Activated CD4-positive, alpha-beta T cell treated with anti-CD3 and anti-CD28 coated beads, Interleukin-2, amount 50 U/mL, for 4 hours (primary cell): ENCODE data around the gene SPOCK1.
"Not testable (repeated sequence)": the region's sequence is repeated elsewhere in the genome, so short reads cannot be mapped to it uniquely, and the experiment has no call there.

Experiments
- DNase-seq, 2 experiments: peaks; one replicate each; pipeline ENCODE4 v3.0.0-alpha.2; 2020

SPOCK1 gene

GRCh38 chr5:137393196-137393993 is 105.7 kb downstream of the SPOCK1 start:
- no peak for DNase-seq

GRCh38 chr5:137392261-137392660 is 106.9 kb downstream of the SPOCK1 start:
- no peak for DNase-seq

DNA sequence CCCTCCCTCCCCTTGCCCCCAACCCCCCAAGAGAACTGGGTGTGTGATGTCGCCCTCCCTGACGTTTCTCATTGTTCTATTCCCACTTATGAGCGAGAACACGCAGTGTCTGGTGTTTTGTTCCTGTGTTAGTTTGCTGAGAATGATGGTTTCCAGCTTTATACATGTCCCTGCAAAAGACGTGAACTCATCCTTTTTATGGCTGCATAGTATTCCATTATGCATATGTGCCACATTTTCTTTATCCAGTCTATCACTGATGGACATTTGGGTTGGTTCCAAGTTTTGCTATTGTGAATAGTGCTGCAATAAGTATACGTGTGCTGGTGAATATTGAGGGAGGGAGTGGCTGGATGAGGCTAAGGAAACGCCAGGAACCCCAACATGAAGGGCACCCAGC is 108.1 kb downstream of the SPOCK1 start:
- not testable (repeated sequence) for DNase-seq

- no peak for DNase-seq
Observed at GRCh38 chr5:137389042-137389441, 110.1 kb downstream of the SPOCK1 start.

GRCh38 chr5:137385064-137385463 is 114.1 kb downstream of the SPOCK1 start:
- DNase-seq = no peak

- DNase-seq = no peak
Observed at GRCh38 chr5:137383909-137384308, 115.2 kb downstream of the SPOCK1 start.

DNA sequence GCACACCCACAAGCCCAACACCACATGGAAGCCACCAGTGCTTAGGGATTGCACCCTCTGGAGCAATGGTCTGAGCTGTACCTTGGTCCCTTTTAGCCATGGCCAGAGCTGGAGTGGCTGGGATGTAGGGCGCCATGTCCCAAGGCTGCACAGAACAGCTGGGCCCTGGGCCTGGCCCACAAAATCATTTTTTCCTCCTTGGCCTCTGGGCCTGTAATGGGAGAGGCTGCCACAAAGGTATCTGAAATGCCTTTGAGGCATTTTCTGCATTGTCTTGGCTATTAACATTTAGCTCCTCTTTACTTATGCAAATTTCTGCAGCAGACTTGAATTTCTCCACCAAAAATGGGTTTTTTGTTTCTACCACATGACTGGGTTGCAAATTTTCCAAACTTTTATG is 117.6 kb downstream of the SPOCK1 start:
- no peak for DNase-seq

GRCh38 chr5:137379555-137380286 is 119.4 kb downstream of the SPOCK1 start:
- DNase-seq = no peak

DNA sequence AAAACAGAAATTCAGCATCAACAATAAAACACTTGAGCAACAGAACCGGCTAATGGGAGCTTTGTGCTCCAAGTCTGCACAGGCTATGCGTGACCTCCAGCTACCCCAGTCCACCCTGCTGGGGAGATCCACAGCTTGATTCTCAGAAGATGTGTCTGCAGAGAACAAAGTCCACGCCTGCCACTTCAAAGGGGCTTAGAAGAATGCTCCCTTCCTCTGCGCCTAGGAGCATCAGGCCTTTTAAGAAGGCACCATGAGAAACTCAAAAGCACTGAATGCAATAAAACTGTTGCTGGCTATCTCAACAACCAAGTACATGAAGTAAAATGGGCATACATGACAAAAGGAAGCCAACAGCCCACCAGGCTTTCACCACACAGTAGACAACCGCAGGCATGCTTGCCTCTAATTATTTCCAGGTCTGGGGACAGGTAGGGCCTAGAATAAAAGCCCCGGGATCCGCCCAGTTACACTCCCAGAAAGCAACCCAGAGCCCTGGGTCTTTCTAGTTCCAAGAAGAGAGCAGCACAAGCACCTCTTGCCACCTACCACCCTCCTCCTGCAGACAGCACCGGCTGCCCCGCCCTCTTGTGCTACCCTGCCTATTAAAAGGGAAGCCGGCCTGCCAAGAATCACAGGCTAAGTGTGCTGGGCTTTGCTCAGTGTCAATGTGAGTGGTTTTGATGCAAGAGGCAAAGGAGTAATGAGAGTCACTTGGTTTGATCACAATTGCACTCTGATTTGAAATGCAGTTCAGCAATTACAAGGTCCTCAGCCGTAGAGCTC is 123.2 kb downstream of the SPOCK1 start:
- no peak for DNase-seq

- no peak for DNase-seq
Observed at GRCh38 chr5:137374110-137374714, 124.9 kb downstream of the SPOCK1 start.

- no peak for DNase-seq
Observed at GRCh38 chr5:137372773-137373160, 126.4 kb downstream of the SPOCK1 start.

DNA sequence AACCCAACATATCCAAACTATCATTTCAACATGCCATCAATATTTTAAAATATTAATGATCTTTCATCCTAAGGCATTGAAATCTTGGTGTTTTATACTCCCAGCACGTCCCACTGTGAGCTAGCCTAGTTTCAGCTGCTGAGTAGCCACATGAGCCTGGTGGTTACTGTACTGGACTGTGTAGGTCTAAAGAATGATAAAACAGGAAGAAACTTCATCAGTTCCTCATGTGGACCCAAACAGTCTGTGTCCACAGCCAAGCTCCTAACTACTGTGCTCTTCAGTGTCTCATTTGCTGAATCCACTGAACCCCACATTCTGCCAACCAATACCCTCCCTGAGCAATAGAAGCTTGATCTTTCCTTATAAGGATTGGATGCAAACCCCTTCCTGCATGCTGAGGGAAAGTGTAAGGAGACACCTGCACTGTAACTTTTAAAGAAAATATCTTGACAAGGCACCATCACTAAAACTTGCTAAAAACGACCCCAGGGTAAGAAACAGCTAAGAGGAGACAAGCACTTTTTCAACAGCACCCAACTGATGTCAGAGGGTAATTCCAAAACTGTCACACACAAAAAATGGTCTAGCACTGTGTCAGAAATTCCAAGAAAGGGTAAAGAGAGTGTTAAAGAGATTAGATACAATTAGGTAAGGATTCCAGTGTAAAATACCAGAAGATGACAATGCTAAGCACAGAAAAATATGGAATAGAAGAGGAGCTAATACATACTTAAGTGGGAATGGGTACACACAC is 126.9 kb downstream of the SPOCK1 start:
- no peak for DNase-seq

- no peak for DNase-seq
Observed at GRCh38 chr5:137370096-137371071, 128.7 kb downstream of the SPOCK1 start.

DNA sequence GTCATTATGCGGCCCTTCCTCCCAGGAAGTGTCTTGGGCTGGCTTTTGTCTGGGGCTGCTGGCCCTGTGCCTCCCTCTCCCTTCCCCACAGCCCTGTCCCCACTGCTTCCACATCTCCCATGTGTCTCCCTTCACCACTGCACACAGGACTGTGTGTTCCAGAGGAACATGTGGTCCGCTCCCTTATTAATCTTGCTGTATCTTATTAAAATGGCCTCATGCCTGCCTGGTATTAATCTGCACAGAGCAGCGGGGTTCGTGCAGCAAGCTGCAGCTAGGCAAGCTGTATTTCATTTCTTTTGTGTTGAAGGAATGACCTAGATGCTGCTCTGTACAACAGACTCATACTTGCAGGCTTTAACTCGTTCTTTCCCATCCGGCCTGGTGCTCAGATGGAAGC is 130.5 kb downstream of the SPOCK1 start:
- no peak for DNase-seq

DNA sequence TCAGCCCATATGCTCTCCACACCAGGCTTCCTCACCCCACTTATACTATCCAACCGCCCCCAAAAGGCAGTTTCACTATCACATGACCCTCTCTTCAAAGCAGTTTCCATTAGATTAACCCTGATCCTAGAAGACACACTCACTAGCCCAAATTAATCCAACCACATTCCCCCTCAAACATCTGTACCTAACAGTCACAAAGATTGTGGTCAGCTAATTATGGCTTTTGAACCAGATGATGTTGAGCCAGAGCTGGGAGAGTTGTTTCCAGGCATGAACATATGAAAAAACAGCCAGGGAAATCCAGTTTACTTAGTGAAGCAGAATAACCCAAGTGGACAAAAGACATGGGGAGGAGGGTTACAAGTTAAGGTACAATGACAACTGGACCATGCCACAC is 131.2 kb downstream of the SPOCK1 start:
- DNase-seq = no peak

- DNase-seq = no peak
Observed at GRCh38 chr5:137366526-137366925, 132.6 kb downstream of the SPOCK1 start.

GRCh38 chr5:137365126-137365865 is 133.8 kb downstream of the SPOCK1 start:
- no peak for DNase-seq

- DNase-seq = no peak
Observed at GRCh38 chr5:137361280-137361679, 137.8 kb downstream of the SPOCK1 start.

- no peak for DNase-seq
Observed at GRCh38 chr5:137360607-137361006, 138.5 kb downstream of the SPOCK1 start.

DNA sequence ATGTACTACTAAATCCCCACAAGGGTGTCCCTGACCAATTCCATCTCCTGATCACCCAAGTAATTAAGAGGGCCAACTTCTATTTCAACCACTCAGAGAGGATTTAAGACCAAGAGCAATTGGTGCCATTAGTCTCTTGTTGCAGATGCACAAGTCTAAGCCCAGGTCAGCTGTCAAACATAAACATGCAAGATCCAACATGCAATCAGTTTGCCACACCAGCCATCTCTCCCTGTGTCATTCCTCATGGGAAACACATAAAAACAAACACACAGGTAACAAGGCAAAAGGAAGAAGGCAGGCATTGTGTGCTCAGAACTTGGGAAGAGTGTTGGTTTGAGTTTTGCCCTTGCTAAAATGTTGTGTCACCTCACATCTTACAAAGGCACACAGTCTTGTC is 139.2 kb downstream of the SPOCK1 start:
- no peak for DNase-seq
